ENCODE measurements around the gene COL6A1. TPM values are rescaled to one million over a fixed set of nuclear protein-coding genes. Genes with fewer than 3 reads are reported as not detected.

The COL6A1 gene
- total and polyA plus RNA-seq, 4 donors, result 16.9 to 82.0 (median 35.7) TPM

DNA sequence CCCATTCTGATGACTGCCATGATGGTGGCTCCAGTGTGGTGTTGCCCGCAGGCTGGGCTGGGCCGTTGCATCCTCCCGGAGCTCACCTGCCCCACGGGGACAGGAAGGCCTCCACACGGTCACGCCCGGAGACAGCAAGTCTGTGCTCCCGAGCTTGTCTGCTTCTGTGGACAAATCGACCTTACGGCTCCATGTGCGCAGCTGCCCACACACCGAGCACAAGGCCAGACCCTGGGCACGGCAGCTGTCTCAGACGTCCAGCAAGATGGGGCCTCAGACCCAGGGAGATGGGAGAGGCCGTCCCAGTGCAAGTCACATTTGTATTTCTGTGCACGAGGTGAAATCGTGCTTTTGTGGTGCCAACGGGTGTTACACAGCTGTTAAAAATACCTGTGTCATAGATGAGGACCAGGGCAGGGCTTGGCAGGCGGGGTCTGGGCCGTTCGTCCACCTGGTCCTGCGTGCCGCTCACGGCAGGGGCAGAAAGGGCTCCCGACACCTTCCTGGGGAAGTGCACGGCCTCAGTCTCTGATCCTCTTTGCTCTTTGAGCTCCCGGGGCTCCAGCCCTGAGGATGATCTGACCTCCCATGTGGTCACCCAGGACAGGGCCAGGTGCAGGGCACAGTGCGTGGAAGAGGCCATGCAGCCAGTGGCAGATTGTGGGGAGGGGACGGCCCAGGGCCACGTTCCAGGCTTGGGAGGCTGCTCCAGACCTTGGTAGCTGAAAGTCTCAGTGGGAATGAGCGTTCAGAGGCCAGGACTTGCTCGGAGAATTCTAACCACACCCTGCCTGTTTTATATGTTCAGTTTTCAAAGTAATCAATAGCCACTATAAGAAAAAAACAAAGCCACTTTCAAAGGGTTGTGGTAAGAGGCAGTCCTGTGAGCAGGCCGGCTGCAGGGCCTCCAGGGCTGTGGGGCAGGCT lies 13.5 kb downstream of the COL6A1 start (continued):
- TF ChIP-seq FOXA1 (IDR thresholded peaks at IDR 0.05), result no peak

- no peak overlapping the region for H3K9ac ChIP-seq (ENCODE audit: low read depth in 1 of 2, low read length in 2 of 2)
- TF ChIP-seq, protein P1, sequence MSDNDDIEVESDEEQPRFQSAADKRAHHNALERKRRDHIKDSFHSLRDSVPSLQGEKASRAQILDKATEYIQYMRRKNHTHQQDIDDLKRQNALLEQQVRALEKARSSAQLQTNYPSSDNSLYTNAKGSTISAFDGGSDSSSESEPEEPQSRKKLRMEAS (IDR thresholded peaks at IDR 0.05), result no peak
- TF ChIP-seq FOXA2 (IDR thresholded peaks at IDR 0.05) (no peak), RXRA (IDR thresholded peaks at IDR 0.05) (no peak), SP1 (IDR thresholded peaks at IDR 0.05) (no peak), HNF4G (IDR thresholded peaks at IDR 0.05) (no peak)
- no peak overlapping the region for H3K4me3 ChIP-seq (ENCODE audit: low read depth in 1 of 3, low read length in 3 of 3)
- peak overlapping the region in 1 of 2 donors; percentile 16 for H3K27ac ChIP-seq (ENCODE audit: low read depth in 1 of 2, low read length in 2 of 2)
- no peaks in the 10 kb centered on the region for H3K9me3 ChIP-seq (ENCODE audit: control insufficient read depth in 4 of 4, low read length in 3 of 4)
- DNase-seq (ENCODE audit: low spot score), result no peak
- WGBS, result 88% methylated on average over 6 of the region's 6 CpGs
- H3K36me3 ChIP-seq (ENCODE audit: control insufficient read depth in 4 of 4, insufficient read depth in 3 of 4, low read depth in 1 of 4, low read length in 3 of 4), result peaks cover 0 to 5% (median 2%) of the 10 kb centered on the region in 4 donors
- no peaks in the 10 kb centered on the region for H3K27me3 ChIP-seq (ENCODE audit: control insufficient read depth in 4 of 4, insufficient read depth in 4 of 4, low read length in 3 of 4)
- H3K4me1 ChIP-seq (ENCODE audit: control insufficient read depth in 4 of 4, insufficient read depth in 4 of 4, low read length in 3 of 4), result peaks cover 0 to 4% (median 1%) of the 10 kb centered on the region in 4 donors
These were observed 14.2 kb downstream of the COL6A1 start for GRCh38 chr21:45995686-45996179.

DNA sequence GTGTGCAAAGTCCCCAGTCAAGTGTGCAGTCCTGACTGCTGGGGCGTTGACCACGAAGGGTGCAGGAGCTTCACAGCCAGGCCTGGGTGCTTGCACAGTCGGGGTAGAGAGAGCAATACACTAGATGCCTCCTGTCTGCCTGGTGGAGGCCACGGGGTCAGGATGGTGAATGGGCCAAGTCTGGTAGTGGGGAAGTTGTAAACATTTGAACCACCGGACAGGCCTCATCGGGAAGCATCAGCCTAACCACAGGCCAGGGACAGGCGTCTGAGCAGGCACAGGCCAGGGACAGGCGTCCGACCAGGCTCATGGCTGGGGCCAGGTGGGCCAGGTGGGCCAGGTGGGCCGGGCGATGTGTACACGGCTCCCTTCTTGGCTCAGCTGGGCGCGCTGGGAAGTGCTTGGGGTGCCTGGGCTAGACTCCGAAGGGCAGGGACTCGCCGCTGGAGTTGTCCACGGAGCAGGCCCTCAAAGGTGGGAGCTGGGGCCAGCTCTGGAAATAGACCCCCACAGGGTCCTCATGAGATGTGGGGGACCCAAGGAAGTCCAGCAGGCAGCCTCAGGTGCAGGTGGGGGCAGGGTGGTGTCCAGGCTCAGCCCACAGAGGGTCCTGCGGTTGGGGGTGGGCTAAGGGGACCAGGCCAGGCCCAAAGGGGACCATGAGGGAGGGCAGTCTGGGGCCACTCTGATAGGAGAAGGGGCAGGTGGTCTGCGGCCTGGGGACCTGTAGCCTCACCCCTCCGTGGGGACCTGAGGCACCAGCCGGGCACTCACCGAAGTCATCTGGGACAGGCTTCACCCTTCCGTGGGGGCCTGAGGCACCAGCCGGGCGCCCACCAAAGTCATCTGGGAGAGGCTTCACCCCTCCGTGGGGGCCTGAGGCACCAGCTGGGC lies 15.0 kb downstream of the COL6A1 start:
- no peak for DNase-seq (ENCODE audit: low spot score)
- WGBS, result 93% methylated on average over 27 of the region's 27 CpGs
- Histone ChIP-seq H3K27me3 (ENCODE audit: control insufficient read depth in 4 of 4, insufficient read depth in 4 of 4, low read length in 3 of 4) (no peaks in the 10 kb centered on the region), H3K4me1 (ENCODE audit: control insufficient read depth in 4 of 4, insufficient read depth in 4 of 4, low read length in 3 of 4) (peaks cover 0 to 4% (median 1%) of the 10 kb centered on the region in 4 donors), H3K9me3 (ENCODE audit: control insufficient read depth in 4 of 4, low read length in 3 of 4) (no peaks in the 10 kb centered on the region), H3K4me3 (ENCODE audit: low read depth in 1 of 3, low read length in 3 of 3) (no peak overlapping the region), H3K9ac (ENCODE audit: low read depth in 1 of 2, low read length in 2 of 2) (no peak overlapping the region), H3K36me3 (ENCODE audit: control insufficient read depth in 4 of 4, insufficient read depth in 3 of 4, low read depth in 1 of 4, low read length in 3 of 4) (peaks cover 0 to 5% (median 2%) of the 10 kb centered on the region in 4 donors), H3K27ac (ENCODE audit: low read depth in 1 of 2, low read length in 2 of 2) (no peak overlapping the region)
- peak in 1 of 2 donors; percentile 34 for TF ChIP-seq RXRA (IDR thresholded peaks at IDR 0.05)
- TF ChIP-seq, protein P2, sequence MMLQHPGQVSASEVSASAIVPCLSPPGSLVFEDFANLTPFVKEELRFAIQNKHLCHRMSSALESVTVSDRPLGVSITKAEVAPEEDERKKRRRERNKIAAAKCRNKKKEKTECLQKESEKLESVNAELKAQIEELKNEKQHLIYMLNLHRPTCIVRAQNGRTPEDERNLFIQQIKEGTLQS (IDR thresholded peaks at IDR 0.05), result no peak

GRCh38 chr21:45997205-45997494 lies 15.6 kb downstream of the COL6A1 start:
- H3K27me3 ChIP-seq (ENCODE audit: control insufficient read depth in 4 of 4, insufficient read depth in 4 of 4, low read length in 3 of 4), result no peaks in the 10 kb centered on the region
- H3K9me3 ChIP-seq (ENCODE audit: control insufficient read depth in 4 of 4, low read length in 3 of 4), result no peaks in the 10 kb centered on the region
- no peak overlapping the region for H3K9ac ChIP-seq (ENCODE audit: low read depth in 1 of 2, low read length in 2 of 2)
- no peak overlapping the region for H3K4me3 ChIP-seq (ENCODE audit: low read depth in 1 of 3, low read length in 3 of 3)
- peaks cover 0 to 5% (median 2%) of the 10 kb centered on the region in 4 donors for H3K36me3 ChIP-seq (ENCODE audit: control insufficient read depth in 4 of 4, insufficient read depth in 3 of 4, low read depth in 1 of 4, low read length in 3 of 4)
- peaks cover 0 to 4% (median 1%) of the 10 kb centered on the region in 4 donors for H3K4me1 ChIP-seq (ENCODE audit: control insufficient read depth in 4 of 4, insufficient read depth in 4 of 4, low read length in 3 of 4)
- H3K27ac ChIP-seq (ENCODE audit: low read depth in 1 of 2, low read length in 2 of 2), result no peak overlapping the region
- WGBS, result 91% methylated on average over 9 of the region's 9 CpGs
- DNase-seq (ENCODE audit: low spot score), result no peak
- TF ChIP-seq JUND (IDR thresholded peaks at IDR 0.05), result no peak
- no peak for TF ChIP-seq NR2F2 (IDR thresholded peaks at IDR 0.05)
- TF ChIP-seq YY1 (IDR thresholded peaks at IDR 0.05), result no peak
- TF ChIP-seq GABPA (IDR thresholded peaks at IDR 0.05 in 1 of 2, conservative IDR thresholded peaks at IDR 0.05 in 1 of 2), result no peak
- TF ChIP-seq SP1 (IDR thresholded peaks at IDR 0.05), result no peak
- TF ChIP-seq HNF4A (conservative IDR thresholded peaks at IDR 0.05), result no peak
- no peak for TF ChIP-seq FOXA2 (IDR thresholded peaks at IDR 0.05)
- TF ChIP-seq, protein P3, sequence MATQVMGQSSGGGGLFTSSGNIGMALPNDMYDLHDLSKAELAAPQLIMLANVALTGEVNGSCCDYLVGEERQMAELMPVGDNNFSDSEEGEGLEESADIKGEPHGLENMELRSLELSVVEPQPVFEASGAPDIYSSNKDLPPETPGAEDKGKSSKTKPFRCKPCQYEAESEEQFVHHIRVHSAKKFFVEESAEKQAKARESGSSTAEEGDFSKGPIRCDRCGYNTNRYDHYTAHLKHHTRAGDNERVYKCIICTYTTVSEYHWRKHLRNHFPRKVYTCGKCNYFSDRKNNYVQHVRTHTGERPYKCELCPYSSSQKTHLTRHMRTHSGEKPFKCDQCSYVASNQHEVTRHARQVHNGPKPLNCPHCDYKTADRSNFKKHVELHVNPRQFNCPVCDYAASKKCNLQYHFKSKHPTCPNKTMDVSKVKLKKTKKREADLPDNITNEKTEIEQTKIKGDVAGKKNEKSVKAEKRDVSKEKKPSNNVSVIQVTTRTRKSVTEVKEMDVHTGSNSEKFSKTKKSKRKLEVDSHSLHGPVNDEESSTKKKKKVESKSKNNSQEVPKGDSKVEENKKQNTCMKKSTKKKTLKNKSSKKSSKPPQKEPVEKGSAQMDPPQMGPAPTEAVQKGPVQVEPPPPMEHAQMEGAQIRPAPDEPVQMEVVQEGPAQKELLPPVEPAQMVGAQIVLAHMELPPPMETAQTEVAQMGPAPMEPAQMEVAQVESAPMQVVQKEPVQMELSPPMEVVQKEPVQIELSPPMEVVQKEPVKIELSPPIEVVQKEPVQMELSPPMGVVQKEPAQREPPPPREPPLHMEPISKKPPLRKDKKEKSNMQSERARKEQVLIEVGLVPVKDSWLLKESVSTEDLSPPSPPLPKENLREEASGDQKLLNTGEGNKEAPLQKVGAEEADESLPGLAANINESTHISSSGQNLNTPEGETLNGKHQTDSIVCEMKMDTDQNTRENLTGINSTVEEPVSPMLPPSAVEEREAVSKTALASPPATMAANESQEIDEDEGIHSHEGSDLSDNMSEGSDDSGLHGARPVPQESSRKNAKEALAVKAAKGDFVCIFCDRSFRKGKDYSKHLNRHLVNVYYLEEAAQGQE (IDR thresholded peaks at IDR 0.05), result no peak
- TF ChIP-seq, protein P4, sequence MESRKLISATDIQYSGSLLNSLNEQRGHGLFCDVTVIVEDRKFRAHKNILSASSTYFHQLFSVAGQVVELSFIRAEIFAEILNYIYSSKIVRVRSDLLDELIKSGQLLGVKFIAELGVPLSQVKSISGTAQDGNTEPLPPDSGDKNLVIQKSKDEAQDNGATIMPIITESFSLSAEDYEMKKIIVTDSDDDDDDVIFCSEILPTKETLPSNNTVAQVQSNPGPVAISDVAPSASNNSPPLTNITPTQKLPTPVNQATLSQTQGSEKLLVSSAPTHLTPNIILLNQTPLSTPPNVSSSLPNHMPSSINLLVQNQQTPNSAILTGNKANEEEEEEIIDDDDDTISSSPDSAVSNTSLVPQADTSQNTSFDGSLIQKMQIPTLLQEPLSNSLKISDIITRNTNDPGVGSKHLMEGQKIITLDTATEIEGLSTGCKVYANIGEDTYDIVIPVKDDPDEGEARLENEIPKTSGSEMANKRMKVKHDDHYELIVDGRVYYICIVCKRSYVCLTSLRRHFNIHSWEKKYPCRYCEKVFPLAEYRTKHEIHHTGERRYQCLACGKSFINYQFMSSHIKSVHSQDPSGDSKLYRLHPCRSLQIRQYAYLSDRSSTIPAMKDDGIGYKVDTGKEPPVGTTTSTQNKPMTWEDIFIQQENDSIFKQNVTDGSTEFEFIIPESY (IDR thresholded peaks at IDR 0.05), result no peak
- TF ChIP-seq TAF1 (conservative IDR thresholded peaks at IDR 0.05), result no peak
- TF ChIP-seq, protein P5, sequence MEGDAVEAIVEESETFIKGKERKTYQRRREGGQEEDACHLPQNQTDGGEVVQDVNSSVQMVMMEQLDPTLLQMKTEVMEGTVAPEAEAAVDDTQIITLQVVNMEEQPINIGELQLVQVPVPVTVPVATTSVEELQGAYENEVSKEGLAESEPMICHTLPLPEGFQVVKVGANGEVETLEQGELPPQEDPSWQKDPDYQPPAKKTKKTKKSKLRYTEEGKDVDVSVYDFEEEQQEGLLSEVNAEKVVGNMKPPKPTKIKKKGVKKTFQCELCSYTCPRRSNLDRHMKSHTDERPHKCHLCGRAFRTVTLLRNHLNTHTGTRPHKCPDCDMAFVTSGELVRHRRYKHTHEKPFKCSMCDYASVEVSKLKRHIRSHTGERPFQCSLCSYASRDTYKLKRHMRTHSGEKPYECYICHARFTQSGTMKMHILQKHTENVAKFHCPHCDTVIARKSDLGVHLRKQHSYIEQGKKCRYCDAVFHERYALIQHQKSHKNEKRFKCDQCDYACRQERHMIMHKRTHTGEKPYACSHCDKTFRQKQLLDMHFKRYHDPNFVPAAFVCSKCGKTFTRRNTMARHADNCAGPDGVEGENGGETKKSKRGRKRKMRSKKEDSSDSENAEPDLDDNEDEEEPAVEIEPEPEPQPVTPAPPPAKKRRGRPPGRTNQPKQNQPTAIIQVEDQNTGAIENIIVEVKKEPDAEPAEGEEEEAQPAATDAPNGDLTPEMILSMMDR (IDR thresholded peaks at IDR 0.05; ENCODE audit: low read depth, low read length, missing input control), result no peak
